ENCODE measurements around the gene RSAD1.

Gene RSAD1

GRCh38 chr17:50484386-50485155 is 5.9 kb downstream of the RSAD1 start:
- H3K27ac ChIP-seq (ENCODE audit: low read depth, low read length) = no peak overlapping the region
- H3K9me3 ChIP-seq (ENCODE audit: low read length) = no peaks in the 10 kb centered on the region
- peaks cover 14% of the 10 kb centered on the region for H3K4me1 ChIP-seq (ENCODE audit: insufficient read depth, low read length)
- H3K4me3 ChIP-seq (ENCODE audit: low read depth in 1 of 2, low read length in 2 of 2) = no peak overlapping the region
- no peak overlapping the region for H3K9ac ChIP-seq (ENCODE audit: low read length)
- H3K36me3 ChIP-seq (ENCODE audit: insufficient read depth, low read length) = peaks cover 39% of the 10 kb centered on the region
- H3K27me3 ChIP-seq (ENCODE audit: control insufficient read depth in 1 of 2, insufficient read depth in 2 of 2, low read length in 2 of 2) = no peaks in the 10 kb centered on the region

GRCh38 chr17:50487213-50488096 is 8.8 kb downstream of the RSAD1 start:
- H3K36me3 ChIP-seq (ENCODE audit: insufficient read depth, low read length) = peaks cover 31% of the 10 kb centered on the region

GRCh38 chr17:50488880-50489279 is 10.2 kb downstream of the RSAD1 start:
- Histone ChIP-seq H3K9ac (ENCODE audit: low read length) (no peak overlapping the region), H3K27me3 (ENCODE audit: control insufficient read depth in 1 of 2, insufficient read depth in 2 of 2, low read length in 2 of 2) (no peaks in the 10 kb centered on the region), H3K4me1 (ENCODE audit: insufficient read depth, low read length) (no peaks in the 10 kb centered on the region), H3K9me3 (ENCODE audit: low read length) (no peaks in the 10 kb centered on the region), H3K4me3 (ENCODE audit: low read depth in 1 of 2, low read length in 2 of 2) (no peak overlapping the region), H3K27ac (ENCODE audit: low read depth, low read length) (no peak overlapping the region), H3K36me3 (ENCODE audit: insufficient read depth, low read length) (peaks cover 23% of the 10 kb centered on the region)

More at GRCh38 chr17:50487213-50488096, 8.8 kb downstream of the RSAD1 start:
- Histone ChIP-seq H3K4me3 (ENCODE audit: low read depth in 1 of 2, low read length in 2 of 2) (no peak overlapping the region), H3K9ac (ENCODE audit: low read length) (no peak overlapping the region), H3K27me3 (ENCODE audit: control insufficient read depth in 1 of 2, insufficient read depth in 2 of 2, low read length in 2 of 2) (no peaks in the 10 kb centered on the region), H3K27ac (ENCODE audit: low read depth, low read length) (no peak overlapping the region), H3K4me1 (ENCODE audit: insufficient read depth, low read length) (peaks cover 4% of the 10 kb centered on the region), H3K9me3 (ENCODE audit: low read length) (no peaks in the 10 kb centered on the region)

GRCh38 chr17:50491505-50491904 is 12.8 kb downstream of the RSAD1 start:
- Histone ChIP-seq H3K27me3 (ENCODE audit: control insufficient read depth in 1 of 2, insufficient read depth in 2 of 2, low read length in 2 of 2) (no peaks in the 10 kb centered on the region), H3K9ac (ENCODE audit: low read length) (no peak overlapping the region), H3K4me1 (ENCODE audit: insufficient read depth, low read length) (no peaks in the 10 kb centered on the region), H3K27ac (ENCODE audit: low read depth, low read length) (no peak overlapping the region), H3K36me3 (ENCODE audit: insufficient read depth, low read length) (no peaks in the 10 kb centered on the region), H3K4me3 (ENCODE audit: low read depth in 1 of 2, low read length in 2 of 2) (no peak overlapping the region), H3K9me3 (ENCODE audit: low read length) (no peaks in the 10 kb centered on the region)

- no peaks in the 10 kb centered on the region for H3K36me3 ChIP-seq (ENCODE audit: insufficient read depth, low read length)
- no peaks in the 10 kb centered on the region for H3K9me3 ChIP-seq (ENCODE audit: low read length)
- no peaks in the 10 kb centered on the region for H3K27me3 ChIP-seq (ENCODE audit: control insufficient read depth in 1 of 2, insufficient read depth in 2 of 2, low read length in 2 of 2)
These were observed 13.6 kb downstream of the RSAD1 start for GRCh38 chr17:50492214-50492613.

GRCh38 chr17:50493744-50494143 is 15.1 kb downstream of the RSAD1 start:
- Histone ChIP-seq H3K4me1 (ENCODE audit: insufficient read depth, low read length) (no peaks in the 10 kb centered on the region), H3K9me3 (ENCODE audit: low read length) (no peaks in the 10 kb centered on the region), H3K36me3 (ENCODE audit: insufficient read depth, low read length) (no peaks in the 10 kb centered on the region), H3K9ac (ENCODE audit: low read length) (no peak overlapping the region), H3K27ac (ENCODE audit: low read depth, low read length) (no peak overlapping the region), H3K27me3 (ENCODE audit: control insufficient read depth in 1 of 2, insufficient read depth in 2 of 2, low read length in 2 of 2) (no peaks in the 10 kb centered on the region), H3K4me3 (ENCODE audit: low read depth in 1 of 2, low read length in 2 of 2) (no peak overlapping the region)

More at GRCh38 chr17:50492214-50492613, 13.6 kb downstream of the RSAD1 start:
- Histone ChIP-seq H3K4me1 (ENCODE audit: insufficient read depth, low read length) (no peaks in the 10 kb centered on the region), H3K4me3 (ENCODE audit: low read depth in 1 of 2, low read length in 2 of 2) (no peak overlapping the region), H3K9ac (ENCODE audit: low read length) (no peak overlapping the region), H3K27ac (ENCODE audit: low read depth, low read length) (no peak overlapping the region)

- no peaks in the 10 kb centered on the region for H3K36me3 ChIP-seq (ENCODE audit: insufficient read depth, low read length)
- no peaks in the 10 kb centered on the region for H3K4me1 ChIP-seq (ENCODE audit: insufficient read depth, low read length)
These were observed 16.7 kb downstream of the RSAD1 start for GRCh38 chr17:50495217-50495823.

GRCh38 chr17:50495918-50496317 is 17.3 kb downstream of the RSAD1 start:
- H3K27ac ChIP-seq (ENCODE audit: low read depth, low read length) = no peak overlapping the region
- H3K27me3 ChIP-seq (ENCODE audit: control insufficient read depth in 1 of 2, insufficient read depth in 2 of 2, low read length in 2 of 2) = no peaks in the 10 kb centered on the region
- H3K9me3 ChIP-seq (ENCODE audit: low read length) = no peaks in the 10 kb centered on the region
- H3K4me1 ChIP-seq (ENCODE audit: insufficient read depth, low read length) = no peaks in the 10 kb centered on the region
- H3K9ac ChIP-seq (ENCODE audit: low read length) = no peak overlapping the region
- H3K4me3 ChIP-seq (ENCODE audit: low read depth in 1 of 2, low read length in 2 of 2) = no peak overlapping the region
- H3K36me3 ChIP-seq (ENCODE audit: insufficient read depth, low read length) = no peaks in the 10 kb centered on the region

More at GRCh38 chr17:50495217-50495823, 16.7 kb downstream of the RSAD1 start:
- H3K27ac ChIP-seq (ENCODE audit: low read depth, low read length) = no peak overlapping the region
- no peaks in the 10 kb centered on the region for H3K27me3 ChIP-seq (ENCODE audit: control insufficient read depth in 1 of 2, insufficient read depth in 2 of 2, low read length in 2 of 2)
- H3K4me3 ChIP-seq (ENCODE audit: low read depth in 1 of 2, low read length in 2 of 2) = no peak overlapping the region
- no peak overlapping the region for H3K9ac ChIP-seq (ENCODE audit: low read length)
- no peaks in the 10 kb centered on the region for H3K9me3 ChIP-seq (ENCODE audit: low read length)

- H3K36me3 ChIP-seq (ENCODE audit: insufficient read depth, low read length) = no peaks in the 10 kb centered on the region
- H3K4me3 ChIP-seq (ENCODE audit: low read depth in 1 of 2, low read length in 2 of 2) = no peak overlapping the region
- H3K27ac ChIP-seq (ENCODE audit: low read depth, low read length) = no peak overlapping the region
- no peaks in the 10 kb centered on the region for H3K27me3 ChIP-seq (ENCODE audit: control insufficient read depth in 1 of 2, insufficient read depth in 2 of 2, low read length in 2 of 2)
- H3K9me3 ChIP-seq (ENCODE audit: low read length) = no peaks in the 10 kb centered on the region
- H3K4me1 ChIP-seq (ENCODE audit: insufficient read depth, low read length) = no peaks in the 10 kb centered on the region
- H3K9ac ChIP-seq (ENCODE audit: low read length) = no peak overlapping the region
These were observed 19.6 kb downstream of the RSAD1 start for GRCh38 chr17:50498021-50498874.

- no peaks in the 10 kb centered on the region for H3K36me3 ChIP-seq (ENCODE audit: insufficient read depth, low read length)
- no peaks in the 10 kb centered on the region for H3K9me3 ChIP-seq (ENCODE audit: low read length)
- H3K9ac ChIP-seq (ENCODE audit: low read length) = no peak overlapping the region
- H3K4me1 ChIP-seq (ENCODE audit: insufficient read depth, low read length) = no peaks in the 10 kb centered on the region
- H3K27ac ChIP-seq (ENCODE audit: low read depth, low read length) = no peak overlapping the region
- H3K4me3 ChIP-seq (ENCODE audit: low read depth in 1 of 2, low read length in 2 of 2) = no peak overlapping the region
- H3K27me3 ChIP-seq (ENCODE audit: control insufficient read depth in 1 of 2, insufficient read depth in 2 of 2, low read length in 2 of 2) = no peaks in the 10 kb centered on the region
These were observed 20.6 kb downstream of the RSAD1 start for GRCh38 chr17:50499270-50499669.

All from muscle layer of colon (tissue), 2 donors.